Fibroblast of mammary gland (primary cell): Measurements from ENCODE around the gene XYLT1.

Experiments
- DNase-seq: peaks from one replicate; pipeline ENCODE4 v3.0.0-alpha.2; 2010; ENCODE audit warnings: low read depth
- H3K4me3 ChIP-seq: 2 replicates; pipeline ENCODE4 v1.5.1; 2011; ENCODE audit warnings: low read depth, mild to moderate bottlenecking, low read length, moderate library complexity; ENCODE audit not compliant: control insufficient read depth
- CTCF ChIP-seq: conservative IDR thresholded peaks from 2 replicates; pipeline ENCODE4 v1.5.1; 2011; ENCODE audit warnings: low read depth, low read length, inconsistent platforms; ENCODE audit not compliant: control insufficient read depth, insufficient read depth

XYLT1 gene

GRCh38 chr16:17246268-17246885 is 224.4 kb downstream of the XYLT1 start:
- TF ChIP-seq CTCF = no peak
- no peak overlapping the region for H3K4me3 ChIP-seq
- DNase-seq = no peak

- TF ChIP-seq CTCF = no peak
- no peak overlapping the region for H3K4me3 ChIP-seq
- DNase-seq = no peak
These were observed 225.0 kb downstream of the XYLT1 start for GRCh38 chr16:17245776-17246175.

- DNase-seq = no peak
- no peak for TF ChIP-seq CTCF
- H3K4me3 ChIP-seq = no peak overlapping the region
These were observed 225.7 kb downstream of the XYLT1 start for GRCh38 chr16:17244872-17245551.

- H3K4me3 ChIP-seq = no peak overlapping the region
- TF ChIP-seq CTCF = no peak
- no peak for DNase-seq
These were observed 229.4 kb downstream of the XYLT1 start for GRCh38 chr16:17241264-17241835.

GRCh38 chr16:17238285-17239028 is 232.3 kb downstream of the XYLT1 start:
- no peak overlapping the region for H3K4me3 ChIP-seq
- peak; percentile 50 for DNase-seq
- no peak for TF ChIP-seq CTCF

GRCh38 chr16:17237350-17237944 is 233.3 kb downstream of the XYLT1 start:
- no peak for DNase-seq
- H3K4me3 ChIP-seq = no peak overlapping the region
- TF ChIP-seq CTCF = no peak
